SK-N-SH treated with all-trans-retinoic acid at 6 μM for 48 hours (cell line): ENCODE results near the gene ACVR1B.
A peak's percentile ranks its signal among the peaks of the same experiment; 100 is the strongest.

Source experiments
- ATAC-seq: fragments of 200-7000 bp; cut with Tn5 transposase; 3 replicates; pipeline ENCODE4 v1.9.1; 2020; ENCODE audit warnings: mild to moderate bottlenecking, moderate library complexity
- ARNTL ChIP-seq: fragments of 450-650 bp; formaldehyde crosslinking; IDR thresholded peaks from 2 replicates; pipeline ENCODE4 v1.5.0; 2020; ENCODE audit warnings: low read depth, mild to moderate bottlenecking, moderate library complexity, borderline replicate concordance
- BACH2 ChIP-seq: fragments of 250-450 bp; sonication (Bioruptor Pico); IDR thresholded peaks from 2 replicates; pipeline ENCODE4 v1.9.0; 2021; ENCODE audit warnings: mild to moderate bottlenecking, borderline replicate concordance
- CREB5 ChIP-seq: fragments of 250-450 bp; sonication (Bioruptor Pico); IDR thresholded peaks from 2 replicates; pipeline ENCODE4 v1.5.1; 2020; ENCODE audit warnings: low read depth, mild to moderate bottlenecking, moderate library complexity
- CSDC2 ChIP-seq: fragments of 250-450 bp; sonication (Bioruptor Pico); IDR thresholded peaks from 2 replicates; pipeline ENCODE4 v1.5.0; 2020; ENCODE audit warnings: mild to moderate bottlenecking, moderate library complexity
- CSRNP3 ChIP-seq: fragments of 250-450 bp; sonication (Bioruptor Pico); IDR thresholded peaks from 2 replicates; pipeline ENCODE4 v1.5.1; 2021; ENCODE audit warnings: mild to moderate bottlenecking, moderate library complexity
- ESRRG ChIP-seq: fragments of 250-450 bp; sonication (Bioruptor Pico); IDR thresholded peaks from 2 replicates; pipeline ENCODE4 v1.6.1; 2021; ENCODE audit warnings: mild to moderate bottlenecking
- GLIS3 ChIP-seq: fragments of 250-450 bp; sonication (Bioruptor Pico); IDR thresholded peaks from 2 replicates; pipeline ENCODE4 v1.5.0; 2020; ENCODE audit warnings: mild to moderate bottlenecking, moderate library complexity
- ISL1 ChIP-seq: fragments of 250-450 bp; sonication (Bioruptor Pico); IDR thresholded peaks from 2 replicates; pipeline ENCODE4 v2.1.2; 2022; ENCODE audit warnings: mild to moderate bottlenecking, moderate library complexity
- OSR1 ChIP-seq: fragments of 250-450 bp; sonication (Bioruptor Pico); IDR thresholded peaks from 2 replicates; pipeline ENCODE4 v1.8.0; 2022; ENCODE audit warnings: moderate library complexity, mild to moderate bottlenecking, inconsistent platforms
- PATZ1 ChIP-seq: fragments of 250-450 bp; sonication (Bioruptor Pico); IDR thresholded peaks from 2 replicates; pipeline ENCODE4 v1.8.0; 2020; ENCODE audit warnings: mild to moderate bottlenecking, moderate library complexity, borderline replicate concordance
- POU6F1 ChIP-seq: fragments of 250-450 bp; sonication (Bioruptor Pico); IDR thresholded peaks from 2 replicates; pipeline ENCODE4 v1.8.0; 2021; ENCODE audit warnings: low read depth, mild to moderate bottlenecking, moderate library complexity, borderline replicate concordance
- RARB ChIP-seq: fragments of 250-450 bp; sonication (Bioruptor Pico); IDR thresholded peaks from 2 replicates; pipeline ENCODE4 v1.8.0; 2021; ENCODE audit warnings: mild to moderate bottlenecking, moderate library complexity
- SNAI2 ChIP-seq: fragments of 250-450 bp; sonication (Bioruptor Pico); IDR thresholded peaks from 2 replicates; pipeline ENCODE4 v1.5.0; 2020; ENCODE audit warnings: mild to moderate bottlenecking, moderate library complexity
- TCF4 ChIP-seq: fragments of 250-450 bp; sonication (Bioruptor Pico); IDR thresholded peaks from 2 replicates; pipeline ENCODE4 v1.8.0; 2021; ENCODE audit warnings: mild to moderate bottlenecking, moderate library complexity, borderline replicate concordance
- TOX ChIP-seq: fragments of 250-450 bp; sonication (Bioruptor Pico); IDR thresholded peaks from 2 replicates; pipeline ENCODE4 v1.8.0; 2021; ENCODE audit warnings: mild to moderate bottlenecking, moderate library complexity, borderline replicate concordance
- TSHZ2 ChIP-seq: fragments of 250-450 bp; sonication (Bioruptor Pico); IDR thresholded peaks from 2 replicates; pipeline ENCODE4 v1.5.0; 2020; ENCODE audit warnings: mild to moderate bottlenecking, moderate library complexity
- ZC3H10 ChIP-seq: fragments of 250-450 bp; sonication (Bioruptor Pico); IDR thresholded peaks from 2 replicates; pipeline ENCODE4 v1.5.1; 2021; ENCODE audit warnings: mild to moderate bottlenecking, moderate library complexity
- ZFP3 ChIP-seq: fragments of 250-450 bp; sonication (Bioruptor Pico); IDR thresholded peaks from 2 replicates; pipeline ENCODE4 v1.5.0; 2020; ENCODE audit warnings: mild to moderate bottlenecking, moderate library complexity
- ZFP30 ChIP-seq: fragments of 450-650 bp; formaldehyde crosslinking; IDR thresholded peaks from 2 replicates; pipeline ENCODE4 v1.5.0; 2022; ENCODE audit warnings: mild to moderate bottlenecking, moderate library complexity
- ZNF565 ChIP-seq: fragments of 450-650 bp; formaldehyde crosslinking; conservative IDR thresholded peaks from 2 replicates; pipeline ENCODE4 v1.5.0; 2020; ENCODE audit warnings: low read depth, mild to moderate bottlenecking, moderate library complexity
- ZNF70 ChIP-seq: fragments of 450-650 bp; formaldehyde crosslinking; IDR thresholded peaks from 2 replicates; pipeline ENCODE4 v1.5.0; 2020; ENCODE audit warnings: mild to moderate bottlenecking, moderate library complexity
- ZNF8 ChIP-seq: fragments of 450-650 bp; formaldehyde crosslinking; IDR thresholded peaks from 2 replicates; pipeline ENCODE4 v1.5.0; 2020; ENCODE audit warnings: mild to moderate bottlenecking, moderate library complexity

Gene ACVR1B

GRCh38 chr12:51994539-51994820 lies 43.0 kb downstream of the ACVR1B start:
- no peak for ATAC-seq
- no peak for TF ChIP-seq OSR1
- no peak for TF ChIP-seq ZFP30 (CRISPR knock-in tag)
- no peak for TF ChIP-seq PATZ1 (CRISPR knock-in tag)
- TF ChIP-seq TOX (CRISPR knock-in tag), result no peak
- TF ChIP-seq CSDC2 (CRISPR knock-in tag), result no peak
- TF ChIP-seq TCF4 (CRISPR knock-in tag), result no peak
- TF ChIP-seq ZFP3 (CRISPR knock-in tag), result no peak
- TF ChIP-seq ZC3H10 (CRISPR knock-in tag), result no peak
- no peak for TF ChIP-seq ISL1 (CRISPR knock-in tag)

GRCh38 chr12:51994959-51995358 lies 43.5 kb downstream of the ACVR1B start:
- peak; percentile 64 for ATAC-seq
- no peak for TF ChIP-seq OSR1
- no peak for TF ChIP-seq POU6F1 (CRISPR knock-in tag)
- no peak for TF ChIP-seq ESRRG (CRISPR knock-in tag)
- no peak for TF ChIP-seq CREB5 (CRISPR knock-in tag)

- no peak for ATAC-seq
- TF ChIP-seq RARB (CRISPR knock-in tag) (no peak), ZFP30 (CRISPR knock-in tag) (no peak)
Measured at GRCh38 chr12:51997136-51997535, 45.6 kb downstream of the ACVR1B start.

- no peak for ATAC-seq
- TF ChIP-seq TSHZ2, result no peak
- TF ChIP-seq CSRNP3, result no peak
- TF ChIP-seq ISL1 (CRISPR knock-in tag), result no peak
- TF ChIP-seq BACH2 (CRISPR knock-in tag), result no peak
- no peak for TF ChIP-seq ZNF70 (CRISPR knock-in tag)
- TF ChIP-seq PATZ1 (CRISPR knock-in tag), result no peak
- TF ChIP-seq ZNF8 (CRISPR knock-in tag), result no peak
- TF ChIP-seq CREB5 (CRISPR knock-in tag), result no peak
- TF ChIP-seq ZC3H10 (CRISPR knock-in tag), result no peak
- TF ChIP-seq ZNF565 (CRISPR knock-in tag), result no peak
- TF ChIP-seq GLIS3 (CRISPR knock-in tag), result no peak
- no peak for TF ChIP-seq ARNTL (CRISPR knock-in tag)
- TF ChIP-seq SNAI2 (CRISPR knock-in tag), result no peak
- no peak for TF ChIP-seq ESRRG (CRISPR knock-in tag)
- TF ChIP-seq CSDC2 (CRISPR knock-in tag), result no peak
- TF ChIP-seq ZFP3 (CRISPR knock-in tag), result no peak
Measured at GRCh38 chr12:52003016-52003550, 51.6 kb downstream of the ACVR1B start.
